Naive thymus-derived CD4-positive, alpha-beta T cell (primary cell): Measurements from ENCODE around the gene MEGF11. TPM values are rescaled to one million over a fixed set of nuclear protein-coding genes. Genes with fewer than 3 reads are reported as not detected.

Source experiments
- ATAC-seq: fragments of 150-1000 bp; cut with Tn5 transposase; 2 replicates; pipeline ENCODE4 v1.10.0; 2021; ENCODE audit warnings: mild to moderate bottlenecking, moderate library complexity
- CTCF ChIA-PET: fragments of 350-600 bp; sonication (Branson Sonifier 250); formaldehyde crosslinking; loops from one replicate; lab custom pipeline; 2021; ENCODE audit warnings: antibody characterized with exemption; lab: Charles Lee
- POLR2A ChIA-PET: fragments of 350-600 bp; sonication (Branson Sonifier 250); formaldehyde crosslinking; loops from one replicate; lab custom pipeline; 2021; ENCODE audit warnings: antibody characterized with exemption, inconsistent platforms; lab: Charles Lee
- DNase-seq, 9 donors: peaks; one replicate each; pipeline versions ENCODE4 v3.0.0 to v3.0.0-alpha.2; 2020 to 2022; ENCODE audit warnings: mixed read lengths in 1 of 9
- H3K27ac ChIP-seq: one replicate; pipeline ENCODE4 v1.7.0; 2013; ENCODE audit warnings: mild to moderate bottlenecking, low read depth, low read length, moderate library complexity
- H3K27me3 ChIP-seq, 2 donors: one replicate each; pipeline ENCODE4 v1.7.0; 2013; ENCODE audit warnings: low read length in 2 of 2, mild to moderate bottlenecking in 2 of 2, moderate library complexity in 2 of 2; ENCODE audit not compliant: control insufficient read depth in 2 of 2, insufficient read depth in 2 of 2
- H3K36me3 ChIP-seq, 3 experiments: 1 replicate in 2 of 3; 2 replicates in 1 of 3; pipeline ENCODE4 v1.7.0; 2013; ENCODE audit warnings: low read length in 3 of 3, mild to moderate bottlenecking in 3 of 3, moderate library complexity in 1 of 3; ENCODE audit not compliant: insufficient read depth in 3 of 3, control insufficient read depth in 2 of 3
- H3K4me1 ChIP-seq, 2 donors: one replicate each; pipeline ENCODE4 v1.7.0; 2013; ENCODE audit warnings: low read length in 2 of 2, mild to moderate bottlenecking in 2 of 2, moderate library complexity in 1 of 2; ENCODE audit not compliant: control insufficient read depth in 2 of 2, insufficient read depth in 2 of 2
- H3K4me3 ChIP-seq: 2 replicates; pipeline ENCODE4 v1.7.0; 2013; ENCODE audit warnings: mild to moderate bottlenecking, low read length
- H3K9me3 ChIP-seq, 3 experiments: 1 replicate in 2 of 3; 2 replicates in 1 of 3; pipeline ENCODE4 v1.7.0; 2013; ENCODE audit warnings: low read length in 3 of 3; ENCODE audit not compliant: control insufficient read depth in 2 of 3
- H3K27ac Mint-ChIP-seq, 9 donors: one replicate each; pipeline ENCODE4 v1.8.0; 2020 to 2022; ENCODE audit warnings: mixed read lengths in 9 of 9, mild to moderate bottlenecking in 8 of 9, moderate library complexity in 5 of 9, inconsistent platforms in 2 of 9
- H3K27me3 Mint-ChIP-seq, 5 donors: one replicate each; pipeline ENCODE4 v1.8.0; 2021 to 2022; ENCODE audit warnings: mixed read lengths in 5 of 5, mild to moderate bottlenecking in 1 of 5
- H3K36me3 Mint-ChIP-seq, 5 donors: one replicate each; pipeline ENCODE4 v1.8.0; 2020 to 2022; ENCODE audit warnings: mixed read lengths in 5 of 5, mild to moderate bottlenecking in 3 of 5, inconsistent platforms in 1 of 5
- H3K4me1 Mint-ChIP-seq, 7 donors: one replicate each; pipeline ENCODE4 v1.8.0; 2020 to 2022; ENCODE audit warnings: mixed read lengths in 7 of 7, mild to moderate bottlenecking in 3 of 7, inconsistent platforms in 1 of 7
- H3K4me3 Mint-ChIP-seq, 10 donors: one replicate each; pipeline ENCODE4 v1.8.0; 2020 to 2022; ENCODE audit warnings: mild to moderate bottlenecking in 10 of 10, mixed read lengths in 10 of 10, moderate library complexity in 6 of 10, inconsistent platforms in 2 of 10
- H3K9me3 Mint-ChIP-seq, 11 donors: one replicate each; pipeline ENCODE4 v1.8.0; 2020 to 2022; ENCODE audit warnings: mixed read lengths in 11 of 11, mild to moderate bottlenecking in 4 of 11, inconsistent platforms in 1 of 11, moderate library complexity in 1 of 11
- intact Hi-C, 2 donors: fragments of 100-400 bp; cut with micrococcal nuclease; formaldehyde crosslinking; loops; one replicate each; pipeline ENCODE4 v1.15.1; 2023
- polyA plus RNA-seq, 2 donors: library from polyadenylated mRNA; unstranded; fragments of 300-500 nt; fragmentation: Illumina TruSeq; gene quantifications; one replicate each; pipeline ENCODE4 v1.2.3, GENCODE V29; 2021
- total RNA-seq, 6 experiments: library from RNA in 5 of 6; stranded (reverse) in 5 of 6; gene quantifications; 1 replicate in 5 of 6; 2 replicates in 1 of 6; pipeline ENCODE4 v1.2.3 and lab custom pipeline; 2021 to 2026

The MEGF11 gene
- total and polyA plus RNA-seq, 7 experiments from 2014 or later = 0.45 TPM; not detected in 6

DNA sequence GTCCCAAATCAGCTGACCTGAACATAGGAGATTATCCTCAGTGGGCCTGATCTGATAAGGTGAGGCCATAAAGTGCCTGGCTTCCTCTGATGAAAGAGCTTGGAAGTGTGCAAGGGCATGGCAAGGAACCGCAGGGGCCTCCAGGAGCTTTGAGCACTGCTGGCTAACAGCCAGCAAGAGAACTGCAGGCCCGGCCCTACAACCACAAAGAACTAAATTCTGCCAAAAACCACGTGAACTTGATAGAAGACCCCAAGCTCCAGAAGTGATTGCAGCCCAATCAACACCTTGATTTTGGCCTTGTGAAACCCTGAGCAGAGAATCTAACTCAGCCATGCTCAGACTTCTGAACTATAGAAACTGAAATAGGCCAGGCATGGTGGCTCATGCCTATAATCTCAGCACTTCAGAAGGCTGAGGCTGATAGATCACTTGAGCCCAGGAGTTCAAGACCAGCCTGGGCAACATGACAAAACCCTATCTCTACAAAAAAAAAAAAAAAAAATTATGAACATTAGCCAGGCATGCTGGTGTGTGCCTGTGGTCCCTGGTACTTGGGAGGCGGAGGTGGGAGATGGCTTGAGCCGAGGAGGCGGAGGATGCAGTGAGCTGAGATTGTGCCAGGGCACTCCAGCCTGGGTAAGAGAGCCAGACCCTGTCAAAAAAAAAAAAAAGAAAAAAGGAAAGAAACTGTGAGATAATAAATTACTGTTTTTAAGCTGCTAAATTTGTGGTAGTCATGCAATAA is 32.2 kb upstream of the MEGF11 start:
- Histone ChIP-seq H3K9me3 (no peaks in the 10 kb centered on the region), H3K36me3 (no peaks in the 10 kb centered on the region), H3K27me3 (no peaks in the 10 kb centered on the region), H3K4me3 (no peak overlapping the region), H3K4me1 (peaks cover 0 to 10% of the 10 kb centered on the region in 2 donors), H3K27ac (no peak overlapping the region)
- Mint-ChIP-seq H3K27ac (no peak overlapping the region), H3K27me3 (peaks cover 0 to 13% (median 0%) of the 10 kb centered on the region in 5 donors), H3K4me1 (peaks cover 6 to 13% (median 12%) of the 10 kb centered on the region in 7 donors), H3K9me3 (no peaks in the 10 kb centered on the region), H3K4me3 (no peak overlapping the region), H3K36me3 (no peaks in the 10 kb centered on the region)
- intact Hi-C loops = loop anchor here in 1 of 2 donors (2.0 kb wide), 2 partner anchors 33 to 303 kb away; partner anchors contain the start of gene MEGF11
- DNase-seq (no peak), ATAC-seq (no peak)
- POLR2A ChIA-PET = interaction anchor here (0.7 kb wide), 1 partner anchor 10 kb away, joined by 4 read pairs; no protein-coding TSS in a partner anchor
- CTCF ChIA-PET = interaction anchor here (0.7 kb wide), 1 partner anchor 427 kb away, joined by 3 read pairs; no protein-coding TSS in a partner anchor

DNA sequence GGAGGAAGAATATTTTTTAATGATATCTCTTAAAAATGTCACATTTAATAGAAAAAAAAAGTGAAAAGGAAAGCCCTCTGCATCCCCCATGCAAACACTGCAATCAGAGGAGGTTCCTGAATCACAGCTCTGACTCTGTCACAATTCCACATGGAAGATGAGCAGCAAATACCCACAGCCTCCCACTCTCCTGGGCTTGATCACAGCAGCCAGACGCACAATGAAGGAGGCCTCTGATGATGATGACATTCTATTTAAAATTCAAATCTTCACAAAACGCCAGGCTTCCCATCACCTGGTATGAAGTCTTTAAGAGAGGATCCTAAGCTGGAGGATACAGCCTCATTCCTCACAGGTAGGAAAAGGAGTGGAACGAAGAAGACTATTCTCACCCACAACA is 30.7 kb upstream of the MEGF11 start:
- H3K27ac ChIP-seq = no peak overlapping the region
- no peak for DNase-seq
- H3K4me3 ChIP-seq = no peak overlapping the region
- CTCF ChIA-PET = no interaction called here
- Mint-ChIP-seq H3K4me1 (peaks cover 0 to 7% (median 5%) of the 10 kb centered on the region in 7 donors), H3K4me3 (no peak overlapping the region), H3K27ac (no peak overlapping the region), H3K36me3 (no peaks in the 10 kb centered on the region), H3K27me3 (peaks cover 0 to 20% (median 0%) of the 10 kb centered on the region in 5 donors), H3K9me3 (no peaks in the 10 kb centered on the region)
- H3K27me3 ChIP-seq = no peaks in the 10 kb centered on the region
- intact Hi-C loops = no loop called here
- no peaks in the 10 kb centered on the region for H3K36me3 ChIP-seq
- H3K9me3 ChIP-seq = no peaks in the 10 kb centered on the region
- ATAC-seq = no peak
- H3K4me1 ChIP-seq = peaks cover 0 to 5% of the 10 kb centered on the region in 2 donors
- POLR2A ChIA-PET = interaction anchor here (0.5 to 1.2 kb wide), 2 partner anchors 9 to 10 kb away, joined by 3 read pairs; partner anchors contain the start of gene DIS3L

DNA sequence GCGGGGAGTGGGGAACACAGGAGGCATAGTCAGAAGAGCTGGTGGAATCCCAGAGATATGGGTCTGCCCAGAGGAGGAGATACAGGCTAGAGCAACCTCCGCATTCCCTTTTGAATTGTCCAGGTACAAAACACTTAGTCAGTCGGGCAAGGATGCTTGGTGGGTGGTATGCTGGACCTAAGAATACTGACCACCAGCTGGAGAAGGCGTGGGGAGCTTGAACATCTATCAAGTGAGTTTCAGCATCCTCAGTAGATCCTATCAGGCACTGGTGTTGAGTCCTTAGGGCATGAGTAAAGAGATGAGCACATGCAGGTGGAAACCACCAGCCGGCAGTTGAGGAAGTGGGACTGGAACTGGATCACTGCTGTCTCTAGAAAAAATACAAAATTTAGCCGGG is 25.1 kb upstream of the MEGF11 start:
- Mint-ChIP-seq H3K27me3 (peaks cover 0 to 33% (median 0%) of the 10 kb centered on the region in 5 donors), H3K36me3 (peaks cover 0 to 3% (median 0%) of the 10 kb centered on the region in 5 donors), H3K9me3 (peaks cover 0 to 4% (median 0%) of the 10 kb centered on the region in 11 donors), H3K27ac (no peak overlapping the region), H3K4me3 (no peak overlapping the region), H3K4me1 (peaks cover 0 to 8% (median 0%) of the 10 kb centered on the region in 7 donors)
- ATAC-seq (no peak), DNase-seq (no peak)
- Histone ChIP-seq H3K4me1 (no peaks in the 10 kb centered on the region), H3K36me3 (no peaks in the 10 kb centered on the region), H3K4me3 (no peak overlapping the region), H3K27me3 (no peaks in the 10 kb centered on the region), H3K27ac (no peak overlapping the region), H3K9me3 (no peaks in the 10 kb centered on the region)
- ChIA-PET CTCF (no interaction called here), POLR2A (no interaction called here)
- intact Hi-C loops = no loop called here

DNA sequence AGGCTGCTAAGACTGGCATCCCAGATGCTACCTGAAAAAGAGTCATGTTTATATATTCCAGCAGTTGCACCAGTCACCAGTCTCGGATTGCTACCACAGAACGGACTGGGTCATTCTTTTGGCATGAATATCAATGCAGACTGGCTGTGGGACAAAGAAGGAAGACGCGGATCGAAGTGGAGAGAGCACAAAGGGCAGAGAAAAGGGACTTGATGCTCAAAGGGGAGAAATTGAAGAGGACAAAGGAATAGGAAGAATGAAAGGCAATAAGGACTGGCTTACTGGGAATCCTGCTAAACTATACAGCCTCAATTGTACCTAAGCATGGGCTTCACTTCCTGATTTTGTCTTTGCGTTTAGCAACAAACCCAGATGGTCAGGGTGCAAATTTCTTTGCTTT is 24.5 kb upstream of the MEGF11 start:
- POLR2A ChIA-PET = no interaction called here
- intact Hi-C loops = no loop called here

DNA sequence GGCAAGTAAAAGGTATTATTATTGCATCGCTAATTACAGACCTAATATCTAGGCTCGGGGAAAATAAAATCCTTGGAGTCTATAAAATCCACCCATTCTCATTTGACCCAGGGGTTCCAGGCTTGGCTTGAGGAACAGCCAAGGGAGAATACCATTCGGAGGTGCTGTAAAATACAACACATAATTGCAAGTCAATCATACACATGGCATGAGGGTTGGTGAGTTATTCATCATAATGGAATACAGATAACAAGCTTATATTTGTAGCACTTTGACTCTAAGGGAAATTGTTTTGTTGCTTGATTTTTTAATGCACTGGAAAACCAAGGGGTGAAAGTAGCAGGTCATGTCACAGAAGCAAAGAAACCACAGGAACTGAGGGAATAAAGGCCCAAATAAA is 23.0 kb upstream of the MEGF11 start:
- no peak overlapping the region for H3K27ac Mint-ChIP-seq
- ATAC-seq (no peak), DNase-seq (no peak)
- Histone ChIP-seq H3K36me3 (no peaks in the 10 kb centered on the region), H3K27ac (no peak overlapping the region), H3K27me3 (no peaks in the 10 kb centered on the region), H3K9me3 (no peaks in the 10 kb centered on the region), H3K4me3 (no peak overlapping the region), H3K4me1 (no peaks in the 10 kb centered on the region)
- H3K4me3 Mint-ChIP-seq = no peak overlapping the region
- intact Hi-C loops = no loop called here
- peaks cover 0 to 4% (median 0%) of the 10 kb centered on the region in 11 donors for H3K9me3 Mint-ChIP-seq
- H3K27me3 Mint-ChIP-seq = peaks cover 0 to 32% (median 0%) of the 10 kb centered on the region in 5 donors
- CTCF ChIA-PET = no interaction called here
- H3K4me1 Mint-ChIP-seq = peaks cover 0 to 8% (median 3%) of the 10 kb centered on the region in 7 donors
- H3K36me3 Mint-ChIP-seq = peaks cover 0 to 3% (median 0%) of the 10 kb centered on the region in 5 donors
- POLR2A ChIA-PET = no interaction called here

More for the DNA sequence above, 24.5 kb upstream of the MEGF11 start:
- DNase-seq (no peak), ATAC-seq (no peak)
- Histone ChIP-seq H3K9me3 (no peaks in the 10 kb centered on the region), H3K27me3 (no peaks in the 10 kb centered on the region), H3K27ac (no peak overlapping the region), H3K36me3 (no peaks in the 10 kb centered on the region), H3K4me1 (no peaks in the 10 kb centered on the region), H3K4me3 (no peak overlapping the region)
- Mint-ChIP-seq H3K36me3 (peaks cover 0 to 3% (median 0%) of the 10 kb centered on the region in 5 donors), H3K9me3 (peaks cover 0 to 4% (median 0%) of the 10 kb centered on the region in 11 donors), H3K4me3 (no peak overlapping the region), H3K27ac (no peak overlapping the region), H3K27me3 (peaks cover 0 to 35% (median 0%) of the 10 kb centered on the region in 5 donors), H3K4me1 (peaks cover 0 to 8% (median 0%) of the 10 kb centered on the region in 7 donors)
- CTCF ChIA-PET = no interaction called here

DNA sequence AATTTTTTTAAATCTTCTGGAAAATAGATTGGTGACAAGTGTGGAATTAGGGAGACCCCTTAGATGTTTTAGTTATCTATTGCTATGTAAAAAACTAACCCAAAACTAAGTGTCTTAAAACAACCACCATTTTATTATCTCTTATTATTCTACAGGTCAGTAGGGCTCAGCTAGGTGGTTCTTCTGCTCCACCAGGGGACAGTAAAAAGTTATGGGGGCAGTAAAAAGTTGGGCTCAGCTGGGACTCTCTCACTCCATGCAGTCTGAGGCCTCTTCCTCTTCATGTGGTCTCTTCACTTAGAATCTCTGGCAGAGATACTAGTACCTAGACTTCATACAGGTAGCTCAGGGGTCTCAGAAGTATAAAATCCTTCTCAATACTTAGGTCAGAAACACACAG is 21.8 kb upstream of the MEGF11 start:
- H3K4me3 Mint-ChIP-seq = no peak overlapping the region
- DNase-seq = no peak
- no peaks in the 10 kb centered on the region for H3K9me3 ChIP-seq
- peaks cover 0 to 3% (median 0%) of the 10 kb centered on the region in 5 donors for H3K36me3 Mint-ChIP-seq
- ATAC-seq = no peak
- intact Hi-C loops = no loop called here
- no peak overlapping the region for H3K27ac Mint-ChIP-seq
- CTCF ChIA-PET = no interaction called here
- H3K4me1 Mint-ChIP-seq = peaks cover 4 to 14% (median 10%) of the 10 kb centered on the region in 7 donors
- H3K4me3 ChIP-seq = no peak overlapping the region
- H3K27ac ChIP-seq = no peak overlapping the region
- no peaks in the 10 kb centered on the region for H3K4me1 ChIP-seq
- H3K27me3 ChIP-seq = no peaks in the 10 kb centered on the region
- POLR2A ChIA-PET = no interaction called here
- H3K9me3 Mint-ChIP-seq = peaks cover 0 to 4% (median 0%) of the 10 kb centered on the region in 11 donors
- H3K27me3 Mint-ChIP-seq = peaks cover 0 to 34% (median 5%) of the 10 kb centered on the region in 5 donors
- H3K36me3 ChIP-seq = no peaks in the 10 kb centered on the region
